Panc1 (cell line): ENCODE measurements around the gene SAPCD1. TPM values are rescaled to one million over a fixed set of nuclear protein-coding genes. Genes with fewer than 3 reads are reported as not detected.

Source experiments
- ATAC-seq: fragments of 200-7000 bp; cut with Tn5 transposase; 2 replicates; pipeline ENCODE4 v1.9.1; 2020; ENCODE audit warnings: mild to moderate bottlenecking, moderate library complexity
- BruUV-seq: library from RNA; stranded (reverse); fragments of 400-500 nt; replicated peaks from 2 replicates; lab custom pipeline; 2021; lab: Mats Ljungman, UMichigan
- CTCF ChIA-PET: fragments of 300-600 bp; sonication (Branson Sonifier 250); formaldehyde crosslinking; loops from one replicate; lab custom pipeline; 2022; ENCODE audit warnings: antibody characterized with exemption; lab: Charles Lee
- POLR2A ChIA-PET: fragments of 300-600 bp; sonication (Branson Sonifier 250); formaldehyde crosslinking; loops from one replicate; lab custom pipeline; 2022; ENCODE audit warnings: antibody characterized with exemption; lab: Charles Lee
- DNase-seq: peaks from one replicate; pipeline ENCODE4 v3.0.0-alpha.2; 2010; ENCODE audit warnings: low read depth, low spot score
- H3K27ac ChIP-seq: 2 replicates; pipeline ENCODE4 v1.5.1; 2011; ENCODE audit warnings: mild to moderate bottlenecking, low read length, inconsistent platforms
- H3K27me3 ChIP-seq: fragments of 200-500 bp; sonication (Bioruptor generic); 2 replicates; pipeline ENCODE4 v1.6.0; 2014; ENCODE audit warnings: low read length, inconsistent platforms; ENCODE audit not compliant: control insufficient read depth, insufficient read depth
- H3K36me3 ChIP-seq: fragments of 200-500 bp; sonication (Bioruptor generic); 2 replicates; pipeline ENCODE4 v1.5.1; 2014; ENCODE audit warnings: inconsistent platforms, mild to moderate bottlenecking, low read length, moderate library complexity; ENCODE audit not compliant: control insufficient read depth, insufficient read depth
- H3K4me1 ChIP-seq: 2 replicates; pipeline ENCODE4 v1.5.1; 2011; ENCODE audit warnings: inconsistent platforms, mild to moderate bottlenecking, low read length, moderate library complexity; ENCODE audit not compliant: control insufficient read depth, insufficient read depth
- H3K4me3 ChIP-seq, 2 experiments: 2 replicates each; pipeline ENCODE4 v1.5.1; 2011 to 2012; ENCODE audit warnings: low read depth in 2 of 2, low read length in 2 of 2, mild to moderate bottlenecking in 2 of 2, inconsistent platforms in 1 of 2, moderate library complexity in 1 of 2
- H3K9me3 ChIP-seq: fragments of 200-500 bp; sonication (Bioruptor generic); 2 replicates; pipeline ENCODE4 v1.5.1; 2014; ENCODE audit warnings: low read depth, mild to moderate bottlenecking, inconsistent platforms, low read length, moderate library complexity; ENCODE audit not compliant: control insufficient read depth, insufficient read depth
- CTCF ChIP-seq: fragments of 450-650 bp; IDR thresholded peaks from 2 replicates; pipeline ENCODE4 v1.5.1; 2017; ENCODE audit warnings: mild to moderate bottlenecking
- POLR2AphosphoS5 ChIP-seq: IDR thresholded peaks from 2 replicates; pipeline ENCODE4 v1.6.1; 2012; ENCODE audit warnings: mild to moderate bottlenecking, low read depth, low read length, moderate library complexity
- REST ChIP-seq, 2 experiments: IDR thresholded peaks; 2 replicates each; pipeline ENCODE4 v1.6.1; 2011 to 2012; ENCODE audit warnings: low read depth in 2 of 2, control low read depth in 1 of 2, low read length in 1 of 2, mild to moderate bottlenecking in 1 of 2, moderate library complexity in 1 of 2; ENCODE audit not compliant: insufficient read depth in 1 of 2
- SIN3A ChIP-seq: IDR thresholded peaks from 2 replicates; pipeline ENCODE4 v1.6.1; 2012; ENCODE audit warnings: low read depth, mild to moderate bottlenecking, low read length, moderate library complexity, borderline replicate concordance; ENCODE audit not compliant: insufficient read depth
- TCF7L2 ChIP-seq: IDR thresholded peaks from 2 replicates; pipeline ENCODE4 v1.6.1; 2011; ENCODE audit warnings: mild to moderate bottlenecking, low read depth, low read length, inconsistent platforms
- in situ Hi-C: cut with HindIII; loops from 2 replicates; pipeline ENCODE4 v1.10.0; 2016; ENCODE audit warnings: low sequenced_read_pairs, low pct_unique_long_range_greater_than_20kb
- intact Hi-C: fragments of 100-400 bp; cut with micrococcal nuclease; formaldehyde crosslinking; loops from one replicate; pipeline ENCODE4 v1.10.0; 2022; ENCODE audit not compliant: unreplicated experiment
- total RNA-seq: library from RNA; stranded (reverse); gene quantifications from one replicate; pipeline ENCODE4 v1.2.1, GENCODE V29; 2021; ENCODE audit not compliant: unreplicated experiment

Gene SAPCD1
- total RNA-seq, 1 experiment from 2014 or later, result 6.3 TPM

- ATAC-seq (no peak), DNase-seq (no peak)
- in situ Hi-C loops (no loop called here), intact Hi-C loops (no loop called here)
- Histone ChIP-seq H3K27ac (no peak overlapping the region), H3K4me3 (no peak overlapping the region), H3K27me3 (no peaks in the 10 kb centered on the region), H3K9me3 (no peaks in the 10 kb centered on the region), H3K4me1 (no peaks in the 10 kb centered on the region), H3K36me3 (no peaks in the 10 kb centered on the region)
- POLR2A ChIA-PET, result no interaction called here
- BruUV-seq, result no TSS peak
- TF ChIP-seq POLR2AphosphoS5 (no peak), CTCF (no peak), SIN3A (no peak), TCF7L2 (no peak), REST (IDR thresholded peaks at IDR 0.05; ENCODE audit: insufficient read depth in 1 of 2, low read depth in 2 of 2, low read length in 1 of 2) (no peak)
- CTCF ChIA-PET, result no interaction called here
Measured at GRCh38 chr6:31765910-31766794, 3.7 kb downstream of the SAPCD1 start.

GRCh38 chr6:31767096-31767645 lies 4.7 kb downstream of the SAPCD1 start:
- Histone ChIP-seq H3K27me3 (no peaks in the 10 kb centered on the region), H3K36me3 (no peaks in the 10 kb centered on the region), H3K9me3 (no peaks in the 10 kb centered on the region), H3K27ac (no peak overlapping the region), H3K4me1 (no peaks in the 10 kb centered on the region), H3K4me3 (no peak overlapping the region)
- ChIA-PET POLR2A (no interaction called here), CTCF (no interaction called here)
- ATAC-seq (no peak), DNase-seq (no peak)
- no TSS peak for BruUV-seq
- TF ChIP-seq POLR2AphosphoS5 (no peak), CTCF (no peak), TCF7L2 (no peak), REST (IDR thresholded peaks at IDR 0.05; ENCODE audit: insufficient read depth in 1 of 2, low read depth in 2 of 2, low read length in 1 of 2) (no peak), SIN3A (no peak)
- intact Hi-C loops (no loop called here), in situ Hi-C loops (no loop called here)
